Muscle of back (tissue), 11 donors: Measurements from ENCODE around the gene VAMP2. TPM values are rescaled to one million over a fixed set of nuclear protein-coding genes. Genes with fewer than 3 reads are reported as not detected.
A peak's percentile ranks its signal among the peaks of the same experiment; 100 is the strongest.

ENCODE experiments used
- DNase-seq, 3 donors: peaks; one replicate each; pipeline versions ENCODE4 v3.0.0 to v3.0.0-alpha.2; 2013
- polyA plus RNA-seq, 10 donors: library from polyadenylated mRNA; unstranded; fragments of 120-200 nt; gene quantifications; one replicate each; pipeline ENCODE4 v1.2.1, GENCODE V29; 2013; ENCODE audit not compliant: insufficient read length in 10 of 10

VAMP2 gene
- polyA plus RNA-seq, 10 donors, result 53.6 to 73.6 (median 59.5) TPM

DNA sequence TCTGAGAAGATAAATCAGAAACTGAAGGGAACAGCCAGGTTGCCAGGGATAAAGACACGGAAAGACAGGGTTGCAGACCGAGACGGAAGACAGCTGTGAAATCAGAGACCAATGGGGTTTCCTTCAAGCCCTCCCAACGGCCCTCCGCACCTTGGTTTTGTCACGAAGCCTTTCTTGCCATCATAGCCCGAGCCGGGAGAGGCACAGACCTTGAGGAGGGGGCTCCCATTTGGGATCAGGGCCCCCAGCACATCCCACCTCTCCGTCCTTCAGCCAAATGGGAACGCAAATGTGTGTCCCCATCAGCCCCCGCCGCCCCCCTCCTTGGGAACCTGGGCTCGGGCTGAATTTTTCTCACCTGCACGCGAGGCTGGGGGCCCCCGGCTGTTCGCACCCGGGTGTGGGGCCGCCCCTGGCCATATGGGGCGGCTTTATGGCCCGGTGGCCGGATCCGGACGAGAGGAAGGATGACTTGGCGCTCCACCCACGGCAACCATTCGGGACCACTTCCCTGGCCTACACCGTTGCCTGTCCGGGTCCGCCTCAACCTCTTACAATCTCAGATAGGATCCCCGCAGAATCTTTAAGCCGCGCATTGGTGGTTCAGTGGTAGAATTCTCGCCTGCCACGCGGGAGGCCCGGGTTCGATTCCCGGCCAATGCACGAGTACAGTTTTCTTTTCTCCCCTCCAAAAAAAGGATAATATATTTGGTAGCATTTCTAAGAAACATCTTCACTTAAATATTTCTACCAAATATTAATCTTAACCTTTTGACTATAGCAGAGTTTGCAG lies 37.4 kb downstream of the VAMP2 start:
- DNase-seq, result peak; percentile 82 to 91 (median 88)

GRCh38 chr17:8124350-8125153 lies 38.2 kb downstream of the VAMP2 start:
- peak in 1 of 3 donors; percentile 66 for DNase-seq

DNA sequence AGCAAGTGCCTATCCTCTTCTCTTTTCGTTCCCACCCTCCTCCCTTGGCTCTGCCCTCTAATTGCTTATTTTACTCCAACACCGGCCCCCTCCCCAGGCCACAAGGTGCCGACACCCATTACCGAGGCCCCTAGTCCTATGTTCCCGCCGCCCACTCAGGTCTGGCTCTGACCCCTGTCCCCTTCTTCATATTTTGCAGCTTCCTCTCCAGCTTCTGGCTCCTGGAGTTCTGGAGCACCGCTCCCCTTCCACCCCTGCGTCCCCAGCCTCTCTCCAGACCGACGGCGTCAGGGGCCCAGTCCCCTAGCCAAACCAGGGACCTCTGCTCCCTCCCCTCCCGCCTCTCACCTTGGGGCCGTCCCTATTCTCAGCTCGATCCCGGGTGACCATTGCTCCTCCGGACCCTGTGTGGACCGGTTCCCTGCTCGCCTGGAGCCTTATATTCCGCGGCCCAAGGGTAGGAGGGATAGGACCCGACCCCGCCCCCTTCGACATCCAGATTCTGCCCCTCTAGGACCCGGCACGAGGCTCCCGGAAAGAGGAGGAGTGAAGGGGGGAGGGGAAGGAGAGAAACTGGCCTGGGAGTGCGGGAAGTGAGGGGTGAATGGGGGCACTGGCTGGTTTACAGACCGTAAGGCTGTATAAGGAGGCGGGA lies 38.9 kb downstream of the VAMP2 start, which contains the start of gene HES7:
Gene HES7, minus strand, starts transcription at position 412 of the 655 bp plus-strand sequence. Its CDS starts 22 bp downstream, at position 390.
- DNase-seq, result no peak

DNA sequence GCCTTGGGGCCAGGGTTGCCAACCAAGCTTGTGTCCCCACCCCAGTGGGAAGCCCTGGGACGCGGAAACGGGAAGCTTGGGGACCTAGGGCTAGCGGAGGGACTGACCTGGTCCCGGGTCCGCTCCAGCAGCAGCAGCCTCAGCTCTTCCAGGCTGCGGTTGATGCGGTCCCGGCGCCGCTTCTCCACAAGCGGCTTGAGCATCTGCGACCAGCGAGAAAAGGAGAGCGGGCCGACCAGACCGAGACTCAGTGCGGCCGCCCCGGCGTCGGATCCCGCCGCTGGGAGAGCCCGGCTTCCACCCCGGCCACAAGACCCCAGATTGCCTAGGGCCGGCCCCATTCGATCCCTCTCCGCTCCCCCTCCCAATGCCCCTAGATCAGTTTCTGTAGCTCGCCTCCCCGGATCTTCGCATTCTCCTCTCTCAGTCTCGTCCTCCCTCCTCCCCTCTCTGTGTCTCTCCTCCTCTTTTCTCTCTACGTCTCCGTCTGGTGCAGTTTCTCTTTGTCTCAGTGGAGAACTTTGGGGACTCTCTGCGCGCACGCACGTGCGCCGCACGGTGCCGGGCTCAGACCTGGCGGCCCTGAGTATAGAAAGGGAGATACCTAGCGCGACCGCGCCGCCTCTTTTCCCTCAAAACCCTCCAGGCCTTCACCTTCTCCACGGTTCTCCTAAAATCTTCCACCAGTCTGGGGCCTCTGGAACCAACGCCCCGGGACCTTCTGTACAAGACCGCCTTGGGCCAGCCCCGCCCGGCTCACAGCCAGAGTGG lies 39.6 kb downstream of the VAMP2 start:
- DNase-seq, result peak in 1 of 3 donors; percentile 72

GRCh38 chr17:8122422-8122923 lies 40.3 kb downstream of the VAMP2 start:
- DNase-seq, result peak in 1 of 3 donors; percentile 53

DNA sequence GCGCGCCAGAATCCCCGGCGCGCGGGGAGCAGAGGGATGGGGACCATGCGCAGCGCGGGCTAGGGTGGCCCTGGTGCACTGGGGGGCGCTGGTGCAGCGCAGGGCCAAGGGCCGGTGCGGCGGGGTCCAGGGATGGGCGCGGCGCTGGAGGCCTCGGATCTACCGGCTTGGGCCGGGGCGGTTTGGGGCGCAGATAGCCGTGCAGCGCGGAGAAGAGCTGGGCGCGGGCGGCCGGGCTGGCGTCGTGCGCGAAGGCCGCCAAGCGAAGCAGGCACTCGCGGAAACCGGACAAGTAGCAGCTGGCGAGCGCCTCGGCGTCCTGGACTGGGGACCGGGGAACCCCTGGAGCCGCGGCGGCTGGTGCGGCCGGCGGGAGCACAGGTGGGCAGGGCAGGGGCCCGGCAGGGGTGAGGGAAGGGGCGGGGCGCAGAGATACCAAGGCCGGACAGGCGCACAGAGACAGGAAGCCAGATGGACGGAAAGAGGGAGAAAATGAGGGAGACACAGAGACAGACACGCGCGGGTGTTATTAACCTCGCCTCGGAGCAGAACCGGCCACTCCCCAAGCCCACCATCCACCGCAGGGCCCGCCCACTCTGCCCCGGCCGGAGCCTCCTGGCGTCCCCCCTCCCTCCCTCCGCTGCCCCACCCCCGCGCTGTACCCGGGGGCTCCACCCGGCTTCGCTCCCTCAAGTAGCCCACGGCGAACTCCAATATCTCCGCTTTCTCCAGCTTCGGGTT lies 40.9 kb downstream of the VAMP2 start:
- DNase-seq, result peak in 2 of 3 donors; percentile 63 to 84

- peak in 1 of 3 donors; percentile 6 for DNase-seq
These were observed 41.4 kb downstream of the VAMP2 start for GRCh38 chr17:8121407-8121680.

DNA sequence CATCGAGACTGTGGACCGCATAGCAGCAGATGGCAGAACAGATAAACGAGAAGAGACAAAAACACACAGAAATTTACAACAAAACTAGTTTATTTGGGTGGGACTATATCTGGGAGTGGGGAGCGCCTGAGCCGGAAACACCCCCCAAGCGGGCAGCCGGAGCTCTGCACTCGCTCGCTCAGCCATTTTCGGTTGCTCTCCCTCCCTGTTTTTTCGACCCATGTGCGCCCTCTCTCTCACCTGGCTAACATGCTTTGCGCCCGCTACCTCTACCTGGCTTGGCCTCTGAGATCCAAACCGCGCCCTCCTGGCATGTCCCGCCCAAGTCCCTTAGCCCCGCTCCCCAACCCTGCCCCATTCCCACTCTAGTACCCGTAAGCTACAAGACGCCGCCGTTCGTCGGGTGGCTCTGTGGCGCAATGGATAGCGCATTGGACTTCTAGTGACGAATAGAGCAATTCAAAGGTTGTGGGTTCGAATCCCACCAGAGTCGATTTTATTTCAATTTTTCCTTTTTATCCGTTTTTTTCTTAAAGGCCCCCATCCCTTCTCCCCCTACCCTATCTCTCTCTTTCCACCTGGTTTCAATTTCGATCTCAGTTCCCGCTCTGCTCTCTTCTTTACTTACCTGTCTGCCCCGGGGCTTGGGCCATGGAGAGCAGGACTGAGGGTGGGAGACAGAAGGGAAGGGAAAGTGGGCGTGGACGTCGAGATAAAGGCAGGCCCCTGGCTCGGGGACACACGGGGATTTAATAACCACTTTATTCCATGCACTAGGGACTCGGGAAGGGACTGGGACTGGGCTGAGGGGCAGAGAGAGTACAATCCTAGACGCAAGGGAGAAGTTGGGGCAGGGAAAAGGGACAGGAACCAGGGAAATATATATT lies 42.0 kb downstream of the VAMP2 start:
- DNase-seq, result peak in 2 of 3 donors; percentile 49 to 67

DNA sequence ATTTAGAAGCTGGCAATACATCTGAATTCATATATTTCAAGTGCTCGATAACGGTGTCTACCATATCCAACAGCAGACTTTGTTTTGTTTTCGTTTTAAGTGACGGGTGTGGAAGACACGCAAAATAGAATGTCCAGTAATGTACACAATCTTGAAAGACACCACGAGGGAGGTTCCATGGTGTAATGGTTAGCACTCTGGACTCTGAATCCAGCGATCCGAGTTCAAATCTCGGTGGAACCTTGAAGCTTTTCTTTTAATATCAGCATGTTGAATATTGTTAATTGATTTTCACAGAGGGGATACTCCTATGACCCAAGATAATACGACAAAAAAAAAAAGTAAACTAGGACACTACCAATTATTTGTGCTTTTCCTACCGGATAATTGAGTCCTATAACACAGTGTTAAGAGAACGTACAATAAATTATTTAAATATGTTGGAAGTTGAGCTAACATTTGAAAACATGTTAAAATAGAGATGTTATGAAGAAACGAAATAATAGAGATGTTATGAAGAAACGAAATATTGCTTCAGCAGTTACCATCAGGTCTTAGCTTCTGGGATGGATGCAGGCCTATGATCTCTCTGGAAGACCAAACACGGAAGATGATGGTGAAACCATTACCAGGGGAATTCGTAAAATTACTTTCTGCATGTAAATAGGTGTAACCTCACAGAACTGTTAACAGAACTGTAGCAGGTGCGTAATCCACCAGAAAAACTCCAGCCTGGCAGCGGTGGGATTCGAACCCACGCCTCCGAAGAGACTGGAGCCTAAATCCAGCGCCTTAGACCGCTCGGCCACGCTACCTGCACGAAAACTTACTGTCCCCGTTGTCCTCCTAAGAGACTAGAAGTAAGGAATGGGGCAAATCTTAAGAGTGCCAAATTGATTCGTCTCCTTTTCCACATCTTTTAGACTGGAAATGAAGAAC lies 42.9 kb downstream of the VAMP2 start:
- DNase-seq, result peak; percentile 93 to 97 (median 94)

DNA sequence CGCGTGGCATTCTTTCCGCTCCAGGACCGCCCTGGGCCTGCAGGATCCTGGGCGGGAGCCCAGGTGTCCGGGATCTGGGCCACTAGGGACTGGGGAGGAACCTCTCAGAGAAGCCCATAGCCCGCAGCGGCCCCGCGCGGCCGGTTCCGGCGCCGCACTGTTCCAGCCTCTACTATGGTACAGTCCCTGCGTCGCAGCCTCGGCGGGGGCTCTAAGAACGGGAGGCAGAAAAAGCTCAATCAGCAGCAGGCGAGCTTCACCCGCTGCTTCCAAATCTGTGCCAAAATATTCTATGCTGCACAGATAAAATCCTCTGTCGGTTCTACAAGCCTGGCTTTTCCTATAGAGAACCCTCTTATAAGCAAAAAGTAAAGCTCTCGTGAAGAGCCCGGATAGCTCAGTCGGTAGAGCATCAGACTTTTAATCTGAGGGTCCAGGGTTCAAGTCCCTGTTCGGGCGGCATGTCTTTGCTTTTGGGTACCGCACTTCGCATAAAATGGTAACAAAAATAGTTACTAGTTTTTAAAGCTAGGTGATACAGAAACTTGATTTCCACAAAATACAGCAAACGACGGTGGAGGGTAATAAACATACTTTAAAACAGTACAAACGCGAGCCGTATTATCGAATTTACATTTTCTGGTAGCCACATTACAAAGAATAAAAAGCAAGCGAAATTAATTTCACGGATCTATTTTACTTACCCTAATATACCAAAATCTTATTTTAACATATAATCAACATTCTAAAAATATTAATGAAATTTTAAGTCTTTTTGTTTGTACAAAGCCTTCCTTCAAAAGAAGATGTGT lies 43.8 kb downstream of the VAMP2 start:
- DNase-seq, result peak; percentile 86 to 92 (median 87)

- peak in 2 of 3 donors; percentile 24 to 56 for DNase-seq
These were observed 44.6 kb downstream of the VAMP2 start, which contains the start of gene ALOXE3 for GRCh38 chr17:8117980-8118768. ALOXE3 (minus strand) TSS chr17:8118514; CDS start chr17:8117990, 524 bp downstream.

- no peak for DNase-seq
These were observed 45.3 kb downstream of the VAMP2 start for GRCh38 chr17:8117367-8117979.

DNA sequence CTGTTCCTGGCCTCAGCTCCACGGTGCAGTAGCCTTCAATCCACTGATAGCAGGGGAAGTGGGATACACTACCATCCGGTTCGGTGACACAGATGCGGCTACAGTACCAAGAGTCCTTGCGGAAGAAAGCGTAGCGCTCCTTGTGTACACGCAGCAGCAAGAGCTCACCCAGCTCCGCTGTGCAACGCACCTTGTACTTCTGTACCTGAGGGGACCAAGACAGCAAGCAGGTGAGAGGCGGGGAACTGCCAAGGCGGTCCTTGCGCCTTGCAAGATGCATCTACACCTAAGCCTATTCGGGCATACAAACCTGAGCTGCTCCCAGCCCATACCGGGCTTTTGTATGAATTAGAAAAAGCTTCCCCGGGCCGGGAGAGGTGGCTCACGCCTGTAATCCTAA lies 46.0 kb downstream of the VAMP2 start:
- DNase-seq, result no peak

GRCh38 chr17:8110907-8111306 lies 51.8 kb downstream of the VAMP2 start:
- DNase-seq, result no peak

DNA sequence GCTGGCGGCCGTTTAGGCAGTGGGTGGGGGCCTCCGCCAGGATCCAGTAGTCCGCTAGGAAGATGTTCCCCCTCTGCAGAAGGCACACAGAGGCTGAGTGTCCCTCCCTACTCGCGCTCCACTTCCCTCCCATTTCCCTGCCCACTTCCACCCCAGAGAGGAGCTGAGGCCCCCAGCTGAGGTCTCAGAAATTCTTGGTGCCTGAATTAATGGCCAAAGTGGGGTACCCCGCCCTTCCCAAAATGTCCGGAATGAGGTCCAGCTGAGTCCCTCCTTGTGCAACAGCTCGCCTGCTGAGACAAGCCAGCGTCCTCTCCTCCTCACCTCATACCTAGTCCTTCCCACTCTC lies 52.3 kb downstream of the VAMP2 start:
- DNase-seq, result peak in 1 of 3 donors; percentile 12
